Osteocyte (in vitro differentiated cells): ENCODE results near the gene ARAP2. TPM values are rescaled to one million over a fixed set of nuclear protein-coding genes. Genes with fewer than 3 reads are reported as not detected.

Experiments used
- DNase-seq: peaks from one replicate; pipeline ENCODE4 v3.0.0; 2021; ENCODE audit warnings: mixed read lengths; ENCODE audit not compliant: unreplicated experiment; ENCODE audit errors: extremely low spot score
- H3K27ac Mint-ChIP-seq: one replicate; pipeline ENCODE4 v1.8.0; 2021; ENCODE audit warnings: mild to moderate bottlenecking, mixed read lengths; ENCODE audit not compliant: unreplicated experiment
- H3K27me3 Mint-ChIP-seq: one replicate; pipeline ENCODE4 v1.8.0; 2021; ENCODE audit warnings: mixed read lengths; ENCODE audit not compliant: unreplicated experiment
- H3K36me3 Mint-ChIP-seq: one replicate; pipeline ENCODE4 v1.8.0; 2021; ENCODE audit warnings: mixed read lengths; ENCODE audit not compliant: unreplicated experiment
- H3K4me1 Mint-ChIP-seq: one replicate; pipeline ENCODE4 v1.8.0; 2021; ENCODE audit warnings: mixed read lengths; ENCODE audit not compliant: unreplicated experiment
- H3K4me3 Mint-ChIP-seq: one replicate; pipeline ENCODE4 v1.8.0; 2021; ENCODE audit warnings: mild to moderate bottlenecking, moderate library complexity, mixed read lengths; ENCODE audit not compliant: unreplicated experiment
- H3K9me3 Mint-ChIP-seq: one replicate; pipeline ENCODE4 v1.8.0; 2021; ENCODE audit warnings: mixed read lengths; ENCODE audit not compliant: unreplicated experiment
- CTCF ChIP-seq: fragments of 200-600 bp; sonication (generic); IDR thresholded peaks from 2 replicates; pipeline ENCODE4 v1.5.0; 2021; ENCODE audit warnings: antibody characterized with exemption, mild to moderate bottlenecking, moderate library complexity
- total RNA-seq: library from RNA; stranded (reverse); gene quantifications from 2 replicates; pipeline ENCODE4 v1.2.1, GENCODE V29; 2021

The ARAP2 gene
- total RNA-seq, 1 donor from 2014 or later, result 1.0 TPM

GRCh38 chr4:36091997-36092396 is 152.3 kb downstream of the ARAP2 start:
- no peak for TF ChIP-seq CTCF
- Mint-ChIP-seq H3K27ac (no peak overlapping the region), H3K4me3 (no peak overlapping the region), H3K9me3 (no peaks in the 10 kb centered on the region), H3K4me1 (peaks cover 5% of the 10 kb centered on the region), H3K36me3 (no peaks in the 10 kb centered on the region), H3K27me3 (no peaks in the 10 kb centered on the region)
- DNase-seq, result no peak

GRCh38 chr4:36088542-36088941 is 155.8 kb downstream of the ARAP2 start:
- DNase-seq, result no peak
- no peak overlapping the region for H3K27ac Mint-ChIP-seq
- no peaks in the 10 kb centered on the region for H3K36me3 Mint-ChIP-seq
- H3K4me1 Mint-ChIP-seq, result peaks cover 5% of the 10 kb centered on the region
- TF ChIP-seq CTCF, result no peak
- no peaks in the 10 kb centered on the region for H3K9me3 Mint-ChIP-seq
- no peak overlapping the region for H3K4me3 Mint-ChIP-seq
- H3K27me3 Mint-ChIP-seq, result no peaks in the 10 kb centered on the region

GRCh38 chr4:36086261-36086786 is 158.0 kb downstream of the ARAP2 start:
- TF ChIP-seq CTCF, result no peak
- Mint-ChIP-seq H3K4me1 (peaks cover 5% of the 10 kb centered on the region), H3K9me3 (no peaks in the 10 kb centered on the region), H3K4me3 (no peak overlapping the region), H3K27me3 (no peaks in the 10 kb centered on the region), H3K36me3 (no peaks in the 10 kb centered on the region), H3K27ac (no peak overlapping the region)
- no peak for DNase-seq

- no peak for TF ChIP-seq CTCF
- no peaks in the 10 kb centered on the region for H3K27me3 Mint-ChIP-seq
- no peaks in the 10 kb centered on the region for H3K9me3 Mint-ChIP-seq
- no peak overlapping the region for H3K27ac Mint-ChIP-seq
- H3K4me3 Mint-ChIP-seq, result no peak overlapping the region
- no peaks in the 10 kb centered on the region for H3K36me3 Mint-ChIP-seq
- no peak for DNase-seq
- H3K4me1 Mint-ChIP-seq, result no peaks in the 10 kb centered on the region
Observed at GRCh38 chr4:36082817-36083216, 161.5 kb downstream of the ARAP2 start.

GRCh38 chr4:36081185-36081584 is 163.1 kb downstream of the ARAP2 start:
- no peaks in the 10 kb centered on the region for H3K4me1 Mint-ChIP-seq
- DNase-seq, result no peak
- no peak for TF ChIP-seq CTCF
- no peaks in the 10 kb centered on the region for H3K9me3 Mint-ChIP-seq
- no peak overlapping the region for H3K27ac Mint-ChIP-seq
- no peaks in the 10 kb centered on the region for H3K36me3 Mint-ChIP-seq
- H3K4me3 Mint-ChIP-seq, result no peak overlapping the region
- H3K27me3 Mint-ChIP-seq, result no peaks in the 10 kb centered on the region
